Measurements from ENCODE around the gene CDC23. TPM values are rescaled to one million over a fixed set of nuclear protein-coding genes. Genes with fewer than 3 reads are reported as not detected.

CDC23 gene
- total and polyA plus RNA-seq, 2 of the 4 experiments (the other 2 are of a cell fraction), result 21.1 to 28.0 TPM

DNA sequence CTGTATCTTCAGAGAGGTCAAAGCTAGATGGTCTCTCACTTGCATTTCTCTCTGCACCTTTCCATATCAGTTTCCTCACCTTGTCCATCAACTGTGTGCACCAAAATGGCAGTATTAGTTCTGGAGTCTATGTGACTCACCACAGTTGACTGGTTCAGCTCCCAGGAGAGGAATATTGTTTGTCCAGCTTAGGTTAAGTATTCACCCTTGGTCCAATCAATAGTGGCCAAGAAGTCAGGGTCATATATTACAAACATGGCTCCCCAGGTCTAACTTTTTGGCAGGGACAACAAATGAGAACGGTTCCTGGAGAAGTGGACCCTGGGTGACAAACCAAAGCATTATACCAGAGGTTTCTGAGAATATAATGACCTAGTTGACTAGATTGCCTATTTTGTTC lies 24.9 kb upstream of the CDC23 start:
- H4K20me1 ChIP-seq (ENCODE audit: insufficient read depth, low read length), result no peaks in the 10 kb centered on the region
- ChIA-PET POLR2A (ENCODE audit: unreplicated experiment) (no interaction called here), CTCF (no interaction called here)
- DNase-seq (no peak), ATAC-seq (ENCODE audit: low read depth) (no peak)
- H2AFZ ChIP-seq (replicated peaks; ENCODE audit: low read length, poor library complexity), result no peak overlapping the region
- no peak overlapping the region for H2AK9ac ChIP-seq (replicated peaks; ENCODE audit: low read depth, low read length, poor library complexity)
- dilution Hi-C loops (cut with HindIII; ENCODE audit: low sequenced_read_pairs, unreplicated experiment) (no loop called here), intact Hi-C loops (cut with micrococcal nuclease) (no loop called here), in situ Hi-C loops (cut with MboI; ENCODE audit: low sequenced_read_pairs) (no loop called here)
- H4K5ac ChIP-seq (ENCODE audit: low read depth, low read length), result no peak overlapping the region
- H3K56ac ChIP-seq (ENCODE audit: extremely low read depth, insufficient read depth, low read length), result no peak overlapping the region
- no peak overlapping the region for H3K9ac ChIP-seq (ENCODE audit: low read depth, low read length)
- no peak overlapping the region for H2BK120ac ChIP-seq (ENCODE audit: low read depth, low read length)
- no peak overlapping the region for H2AK5ac ChIP-seq (ENCODE audit: low read depth, low read length)
- H2BK15ac ChIP-seq (ENCODE audit: low read depth, low read length), result no peak overlapping the region
- no peak overlapping the region for H4K8ac ChIP-seq (ENCODE audit: low read depth in 2 of 2, low read length in 2 of 2)
- peaks cover 31% of the 10 kb centered on the region for H3K27me3 ChIP-seq (ENCODE audit: control insufficient read depth, insufficient read depth, low read length)
- no peak overlapping the region for H3K4me3 ChIP-seq (ENCODE audit: insufficient read depth, low read depth, low read length)
- BruUV-seq (replicated peaks), result no TSS peak
- no peak overlapping the region for H3K23ac ChIP-seq (ENCODE audit: low read depth, low read length)
- no peak overlapping the region for H2BK5ac ChIP-seq (ENCODE audit: low read depth, low read length, poor library complexity, severe bottlenecking)
- no peaks in the 10 kb centered on the region for H3K36me3 ChIP-seq (ENCODE audit: control insufficient read depth, insufficient read depth, low read length)
- H3K4me2 ChIP-seq (ENCODE audit: low read depth, low read length), result no peak overlapping the region
- H4K91ac ChIP-seq (ENCODE audit: insufficient read depth, low read depth, low read length), result no peak overlapping the region
- H3K9me1 ChIP-seq (ENCODE audit: insufficient read depth, low read length), result no peaks in the 10 kb centered on the region
- no peak overlapping the region for H2BK20ac ChIP-seq (ENCODE audit: low read depth, low read length)
- no peak overlapping the region for H3K27ac ChIP-seq (ENCODE audit: insufficient read depth, low read length)
- H3K18ac ChIP-seq (ENCODE audit: low read depth, low read length), result no peak overlapping the region
- H3K9me3 ChIP-seq (ENCODE audit: control insufficient read depth, insufficient read depth, low read length), result no peaks in the 10 kb centered on the region
- no peak overlapping the region for H3K14ac ChIP-seq (replicated peaks; ENCODE audit: low read depth, low read length)
- no peak for TF ChIP-seq FOS (IDR thresholded peaks at IDR 0.05; ENCODE audit: low read depth, low read length)
- TF ChIP-seq BHLHE40 (IDR thresholded peaks at IDR 0.05; ENCODE audit: low read depth, low read length), result no peak
- TF ChIP-seq SMC3 (IDR thresholded peaks at IDR 0.05; ENCODE audit: low read depth, low read length), result no peak
- TF ChIP-seq RAD21 (IDR thresholded peaks at IDR 0.05; ENCODE audit: low read length), result no peak
- TF ChIP-seq CEBPB (IDR thresholded peaks at IDR 0.05; ENCODE audit: low read depth, low read length), result no peak
- TF ChIP-seq MXI1 (IDR thresholded peaks at IDR 0.05; ENCODE audit: borderline replicate concordance, low read depth, low read length), result no peak
- no peak for TF ChIP-seq RFX5 (IDR thresholded peaks at IDR 0.05; ENCODE audit: low read depth, low read length)
- no peak for TF ChIP-seq MAFK (IDR thresholded peaks at IDR 0.05; ENCODE audit: low read depth, low read length)
- TF ChIP-seq NFE2L2 (IDR thresholded peaks at IDR 0.05; ENCODE audit: low read depth, low read length), result no peak
- TF ChIP-seq RCOR1 (IDR thresholded peaks at IDR 0.05; ENCODE audit: insufficient replicate concordance, low read length), result no peak
- TF ChIP-seq CHD1 (IDR thresholded peaks at IDR 0.05; ENCODE audit: low read depth, low read length), result no peak
- TF ChIP-seq, protein P1, sequence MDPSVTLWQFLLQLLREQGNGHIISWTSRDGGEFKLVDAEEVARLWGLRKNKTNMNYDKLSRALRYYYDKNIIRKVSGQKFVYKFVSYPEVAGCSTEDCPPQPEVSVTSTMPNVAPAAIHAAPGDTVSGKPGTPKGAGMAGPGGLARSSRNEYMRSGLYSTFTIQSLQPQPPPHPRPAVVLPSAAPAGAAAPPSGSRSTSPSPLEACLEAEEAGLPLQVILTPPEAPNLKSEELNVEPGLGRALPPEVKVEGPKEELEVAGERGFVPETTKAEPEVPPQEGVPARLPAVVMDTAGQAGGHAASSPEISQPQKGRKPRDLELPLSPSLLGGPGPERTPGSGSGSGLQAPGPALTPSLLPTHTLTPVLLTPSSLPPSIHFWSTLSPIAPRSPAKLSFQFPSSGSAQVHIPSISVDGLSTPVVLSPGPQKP (IDR thresholded peaks at IDR 0.05; ENCODE audit: borderline replicate concordance, low read depth, low read length), result no peak
- TF ChIP-seq, protein P2, sequence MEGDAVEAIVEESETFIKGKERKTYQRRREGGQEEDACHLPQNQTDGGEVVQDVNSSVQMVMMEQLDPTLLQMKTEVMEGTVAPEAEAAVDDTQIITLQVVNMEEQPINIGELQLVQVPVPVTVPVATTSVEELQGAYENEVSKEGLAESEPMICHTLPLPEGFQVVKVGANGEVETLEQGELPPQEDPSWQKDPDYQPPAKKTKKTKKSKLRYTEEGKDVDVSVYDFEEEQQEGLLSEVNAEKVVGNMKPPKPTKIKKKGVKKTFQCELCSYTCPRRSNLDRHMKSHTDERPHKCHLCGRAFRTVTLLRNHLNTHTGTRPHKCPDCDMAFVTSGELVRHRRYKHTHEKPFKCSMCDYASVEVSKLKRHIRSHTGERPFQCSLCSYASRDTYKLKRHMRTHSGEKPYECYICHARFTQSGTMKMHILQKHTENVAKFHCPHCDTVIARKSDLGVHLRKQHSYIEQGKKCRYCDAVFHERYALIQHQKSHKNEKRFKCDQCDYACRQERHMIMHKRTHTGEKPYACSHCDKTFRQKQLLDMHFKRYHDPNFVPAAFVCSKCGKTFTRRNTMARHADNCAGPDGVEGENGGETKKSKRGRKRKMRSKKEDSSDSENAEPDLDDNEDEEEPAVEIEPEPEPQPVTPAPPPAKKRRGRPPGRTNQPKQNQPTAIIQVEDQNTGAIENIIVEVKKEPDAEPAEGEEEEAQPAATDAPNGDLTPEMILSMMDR (conservative IDR thresholded peaks at IDR 0.05; ENCODE audit: low read depth, low read length), result no peak
- no peak for TF ChIP-seq POLR2A (IDR thresholded peaks at IDR 0.05; ENCODE audit: low read depth, low read length)
- TF ChIP-seq MAZ (IDR thresholded peaks at IDR 0.05; ENCODE audit: borderline replicate concordance, low read depth, low read length), result no peak
- no peak overlapping the region for H3K4ac ChIP-seq (ENCODE audit: low read depth, low read length)
- H3K4me1 ChIP-seq (ENCODE audit: control insufficient read depth, insufficient read depth, low read length), result no peaks in the 10 kb centered on the region; the same call in 1 of the 2 replicates
- no CpG with 5 or more reads among the region's 1 CpG for WGBS, 2 experiments (ENCODE audit: extremely low coverage in 2 of 2, insufficient read length in 1 of 2)
- no peaks in the 10 kb centered on the region for H3K79me1 ChIP-seq (ENCODE audit: low read depth in 1 of 2, low read length in 2 of 2)
